ENCODE data around the gene SDHB.

The SDHB gene

GRCh38 chr1:17013491-17014320 is 40.1 kb downstream of the SDHB start:
- no peak for DNase-seq (ENCODE audit: extremely low read depth in 1 of 2, low read depth in 1 of 2)

- DNase-seq (ENCODE audit: extremely low read depth in 1 of 2, low read depth in 1 of 2), result no peak
These were observed 40.9 kb downstream of the SDHB start for GRCh38 chr1:17012775-17013490.

GRCh38 chr1:17011439-17012307 is 42.2 kb downstream of the SDHB start, which contains the start of gene ATP13A2:
Gene ATP13A2 (minus strand): TSS chr1:17011928. CDS start chr1:17011738, 190 bp downstream.
- DNase-seq (ENCODE audit: extremely low read depth in 1 of 2, low read depth in 1 of 2), result peak; percentile 63 to 77

GRCh38 chr1:17011092-17011438 is 42.8 kb downstream of the SDHB start:
- DNase-seq (ENCODE audit: extremely low read depth in 1 of 2, low read depth in 1 of 2), result no peak

GRCh38 chr1:17009706-17010105 is 44.1 kb downstream of the SDHB start:
- DNase-seq (ENCODE audit: extremely low read depth in 1 of 2, low read depth in 1 of 2), result no peak

GRCh38 chr1:17008208-17008855 is 45.5 kb downstream of the SDHB start:
- no peak for DNase-seq (ENCODE audit: extremely low read depth in 1 of 2, low read depth in 1 of 2)

GRCh38 chr1:17007121-17007520 is 46.7 kb downstream of the SDHB start:
- DNase-seq (ENCODE audit: extremely low read depth in 1 of 2, low read depth in 1 of 2), result no peak

- DNase-seq (ENCODE audit: extremely low read depth in 1 of 2, low read depth in 1 of 2), result no peak
These were observed 48.5 kb downstream of the SDHB start for GRCh38 chr1:17005365-17005740.

GRCh38 chr1:17004466-17005364 is 49.1 kb downstream of the SDHB start:
- no peak for DNase-seq (ENCODE audit: extremely low read depth in 1 of 2, low read depth in 1 of 2)

- no peak for DNase-seq (ENCODE audit: extremely low read depth in 1 of 2, low read depth in 1 of 2)
These were observed 51.3 kb downstream of the SDHB start for GRCh38 chr1:17002524-17002902.

- DNase-seq (ENCODE audit: extremely low read depth in 1 of 2, low read depth in 1 of 2), result no peak
These were observed 51.9 kb downstream of the SDHB start for GRCh38 chr1:17001760-17002523.

GRCh38 chr1:16999863-17000262 is 54.0 kb downstream of the SDHB start:
- no peak for DNase-seq (ENCODE audit: extremely low read depth in 1 of 2, low read depth in 1 of 2)

GRCh38 chr1:16998589-16998988 is 55.2 kb downstream of the SDHB start:
- no peak for DNase-seq (ENCODE audit: extremely low read depth in 1 of 2, low read depth in 1 of 2)

GRCh38 chr1:16996845-16997244 is 57.0 kb downstream of the SDHB start:
- no peak for DNase-seq (ENCODE audit: extremely low read depth in 1 of 2, low read depth in 1 of 2)

- DNase-seq (ENCODE audit: extremely low read depth in 1 of 2, low read depth in 1 of 2), result no peak
These were observed 60.3 kb downstream of the SDHB start for GRCh38 chr1:16993521-16994038.

- DNase-seq (ENCODE audit: extremely low read depth in 1 of 2, low read depth in 1 of 2), result no peak
These were observed 61.2 kb downstream of the SDHB start for GRCh38 chr1:16992675-16993074.

- no peak for DNase-seq (ENCODE audit: extremely low read depth in 1 of 2, low read depth in 1 of 2)
These were observed 61.7 kb downstream of the SDHB start for GRCh38 chr1:16992102-16992501.

- DNase-seq (ENCODE audit: extremely low read depth in 1 of 2, low read depth in 1 of 2), result no peak
These were observed 62.3 kb downstream of the SDHB start for GRCh38 chr1:16991571-16991970.
